Common myeloid progenitor, CD34-positive (primary cell): ENCODE measurements around the gene CLDN1.

Experiments used
- CTCF ChIA-PET: fragments of 350-600 bp; sonication (Branson Sonifier 250); formaldehyde crosslinking; loops from one replicate; lab custom pipeline; 2021; ENCODE audit warnings: antibody characterized with exemption; lab: Charles Lee
- POLR2A ChIA-PET: fragments of 350-600 bp; sonication (Branson Sonifier 250); formaldehyde crosslinking; loops from one replicate; lab custom pipeline; 2021; ENCODE audit warnings: antibody characterized with exemption; lab: Charles Lee
- DNase-seq, 3 donors: peaks; one replicate each; pipeline versions ENCODE4 v3.0.0 to v3.0.0-alpha.2; 2013
- H3K27ac ChIP-seq, 2 experiments: 1 replicate in 1 of 2; 2 replicates in 1 of 2; pipeline ENCODE4 v1.7.0; 2013; ENCODE audit warnings: inconsistent platforms in 2 of 2, low read length in 2 of 2, mild to moderate bottlenecking in 2 of 2, low read depth in 1 of 2, moderate library complexity in 1 of 2; ENCODE audit not compliant: severe bottlenecking in 2 of 2, insufficient read depth in 1 of 2, poor library complexity in 1 of 2
- H3K27me3 ChIP-seq, 5 experiments: replicated peaks in 2 of 5; 1 replicate in 3 of 5; 2 replicates in 2 of 5; pipeline versions ENCODE4 v1.6.1 to v1.7.0; 2013; ENCODE audit warnings: low read length in 4 of 5, mild to moderate bottlenecking in 2 of 5, moderate library complexity in 2 of 5, inconsistent platforms in 1 of 5; ENCODE audit not compliant: insufficient read depth in 5 of 5, control insufficient read depth in 4 of 5
- H3K36me3 ChIP-seq, 4 experiments: 1 replicate in 2 of 4; 2 replicates in 2 of 4; pipeline versions ENCODE4 v1.6.1 to v1.7.0; 2013; ENCODE audit warnings: low read length in 3 of 4, control low read depth in 1 of 4, mild to moderate bottlenecking in 1 of 4; ENCODE audit not compliant: control insufficient read depth in 4 of 4, insufficient read depth in 4 of 4
- H3K4me1 ChIP-seq, 4 experiments: 1 replicate in 3 of 4; 2 replicates in 1 of 4; pipeline versions ENCODE4 v1.6.1 to v1.7.1; 2013; ENCODE audit warnings: low read length in 3 of 4, mild to moderate bottlenecking in 3 of 4, control low read depth in 1 of 4, inconsistent platforms in 1 of 4, moderate library complexity in 1 of 4; ENCODE audit not compliant: control insufficient read depth in 4 of 4, insufficient read depth in 4 of 4; ENCODE audit errors: control extremely low read depth in 1 of 4
- H3K4me3 ChIP-seq, 7 experiments: 1 replicate in 4 of 7; 2 replicates in 3 of 7; pipeline versions ENCODE4 v1.5.1 to v1.7.0; 2013; ENCODE audit warnings: mild to moderate bottlenecking in 7 of 7, low read length in 6 of 7, moderate library complexity in 6 of 7, inconsistent platforms in 2 of 7, low read depth in 2 of 7, control low read depth in 1 of 7; ENCODE audit not compliant: insufficient read depth in 4 of 7, control insufficient read depth in 1 of 7; ENCODE audit errors: extremely low read depth in 1 of 7
- H3K9me3 ChIP-seq, 5 experiments: 1 replicate in 4 of 5; 2 replicates in 1 of 5; pipeline versions ENCODE4 v1.6.1 to v1.7.1; 2013; ENCODE audit warnings: low read length in 4 of 5, mild to moderate bottlenecking in 2 of 5, inconsistent platforms in 1 of 5, low read depth in 1 of 5, moderate library complexity in 1 of 5; ENCODE audit not compliant: control insufficient read depth in 4 of 5, insufficient read depth in 2 of 5; ENCODE audit errors: control extremely low read depth in 1 of 5
- WGBS: methylation state at CpG from one replicate; pipeline ENCODE4 v1.1.5; 2013; ENCODE audit not compliant: insufficient coverage; 5-methylcytosine and 5-hydroxymethylcytosine counted together

CLDN1 gene

GRCh38 chr3:190309414-190309813 lies 12.8 kb downstream of the CLDN1 start:
- Histone ChIP-seq H3K36me3 (no peaks in the 10 kb centered on the region), H3K4me1 (no peaks in the 10 kb centered on the region), H3K4me3 (no peak overlapping the region), H3K27ac (no peak overlapping the region), H3K27me3 (peaks cover 0 to 2% (median 0%) of the 10 kb centered on the region in 5 experiments), H3K9me3 (no peaks in the 10 kb centered on the region)
- WGBS: no CpG with 5 or more reads among the region's 3 CpGs
- no peak for DNase-seq
- POLR2A ChIA-PET: no interaction called here
- CTCF ChIA-PET: interaction anchor here (0.6 kb wide), 1 partner anchor 13 kb away, joined by 3 read pairs; the partner anchor contains the start of gene CLDN1

- CTCF ChIA-PET: no interaction called here
- H3K4me1 ChIP-seq: no peaks in the 10 kb centered on the region
- 100% methylated on average over 3 of the region's 5 CpGs for WGBS
Observed at GRCh38 chr3:190308154-190308553, 14.1 kb downstream of the CLDN1 start.

DNA sequence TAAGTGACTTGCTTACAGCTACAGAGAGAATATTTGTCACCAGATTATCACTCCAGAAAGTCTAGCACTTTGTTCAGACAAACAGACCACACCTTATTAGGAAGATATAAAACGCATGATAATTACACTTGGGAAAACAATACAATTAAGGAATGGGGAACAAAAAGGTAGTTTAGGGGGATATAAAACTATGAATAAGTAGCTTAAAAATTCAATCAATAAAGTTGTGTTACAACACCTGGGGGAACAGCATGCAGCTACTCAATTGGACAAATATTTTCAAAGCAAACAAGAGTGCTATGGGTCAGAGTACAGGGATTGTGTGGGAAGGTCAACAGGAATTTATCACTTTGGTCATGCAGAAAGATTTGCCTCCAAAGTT lies 15.1 kb downstream of the CLDN1 start:
- Histone ChIP-seq H3K27ac (no peak overlapping the region), H3K4me1 (no peaks in the 10 kb centered on the region), H3K36me3 (no peaks in the 10 kb centered on the region), H3K4me3 (no peak overlapping the region), H3K27me3 (peaks cover 0 to 9% (median 2%) of the 10 kb centered on the region in 5 experiments), H3K9me3 (no peaks in the 10 kb centered on the region)
- ChIA-PET POLR2A (no interaction called here), CTCF (no interaction called here)
- DNase-seq: no peak
- no CpG with 5 or more reads among the region's 1 CpG for WGBS

More at GRCh38 chr3:190308154-190308553, 14.1 kb downstream of the CLDN1 start:
- POLR2A ChIA-PET: no interaction called here
- no peak for DNase-seq
- no peak overlapping the region for H3K4me3 ChIP-seq
- no peak overlapping the region for H3K27ac ChIP-seq
- peaks cover 0 to 9% (median 2%) of the 10 kb centered on the region in 5 experiments for H3K27me3 ChIP-seq
- no peaks in the 10 kb centered on the region for H3K9me3 ChIP-seq
- H3K36me3 ChIP-seq: no peaks in the 10 kb centered on the region

DNA sequence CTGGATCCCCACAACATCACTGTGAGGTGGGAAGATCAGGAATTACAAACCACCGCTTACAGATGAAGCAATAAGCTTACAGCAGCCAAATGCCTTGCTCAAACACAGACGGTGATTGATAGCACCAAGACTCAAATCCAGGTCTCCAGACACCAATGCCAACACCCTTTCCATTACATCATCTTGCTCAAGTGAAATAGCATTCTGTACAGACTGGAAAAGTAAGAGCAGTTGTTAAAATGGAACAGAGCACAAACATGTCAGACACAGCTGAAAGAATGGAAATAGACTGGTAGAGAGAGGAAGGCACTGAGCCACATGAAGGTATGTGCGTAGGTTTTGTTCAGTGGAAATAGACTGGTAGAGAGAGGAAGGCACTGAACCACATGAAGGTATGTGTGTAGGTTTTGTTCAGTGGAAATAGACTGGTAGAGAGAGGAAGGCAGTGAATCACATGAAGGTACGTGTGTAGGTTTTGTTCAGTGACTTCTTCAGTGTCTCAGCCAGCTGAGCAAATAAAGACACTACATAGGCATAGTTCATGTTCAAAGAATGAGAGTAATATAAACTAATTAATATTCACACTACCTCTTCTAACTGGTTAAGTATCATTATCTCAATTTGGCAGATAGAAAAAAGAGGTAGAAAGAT lies 15.6 kb downstream of the CLDN1 start:
- CTCF ChIA-PET: interaction anchor here (0.8 kb wide), 1 partner anchor 15 kb away, joined by 3 read pairs; the partner anchor contains the start of gene CLDN1
- WGBS: 100% methylated on average over 3 of the region's 4 CpGs
- H3K4me3 ChIP-seq: no peak overlapping the region
- no peaks in the 10 kb centered on the region for H3K36me3 ChIP-seq
- POLR2A ChIA-PET: no interaction called here
- DNase-seq: no peak
- H3K4me1 ChIP-seq: peaks cover 0 to 3% (median under 1%) of the 10 kb centered on the region in 4 experiments
- peaks cover 0 to 9% (median 2%) of the 10 kb centered on the region in 5 experiments for H3K27me3 ChIP-seq
- H3K9me3 ChIP-seq: no peaks in the 10 kb centered on the region
- no peak overlapping the region for H3K27ac ChIP-seq

GRCh38 chr3:190306026-190306425 lies 16.2 kb downstream of the CLDN1 start:
- WGBS: 82% methylated on average over 3 of the region's 3 CpGs
- CTCF ChIA-PET: interaction anchor here (0.8 kb wide), 1 partner anchor 16 kb away, joined by 3 read pairs; the partner anchor contains the start of gene CLDN1
- POLR2A ChIA-PET: no interaction called here
- no peak overlapping the region for H3K4me3 ChIP-seq
- no peak for DNase-seq
- H3K27ac ChIP-seq: no peak overlapping the region
- no peaks in the 10 kb centered on the region for H3K9me3 ChIP-seq
- peaks cover 0 to 3% (median under 1%) of the 10 kb centered on the region in 4 experiments for H3K4me1 ChIP-seq
- peaks cover 0 to 9% (median 2%) of the 10 kb centered on the region in 5 experiments for H3K27me3 ChIP-seq
- no peaks in the 10 kb centered on the region for H3K36me3 ChIP-seq

DNA sequence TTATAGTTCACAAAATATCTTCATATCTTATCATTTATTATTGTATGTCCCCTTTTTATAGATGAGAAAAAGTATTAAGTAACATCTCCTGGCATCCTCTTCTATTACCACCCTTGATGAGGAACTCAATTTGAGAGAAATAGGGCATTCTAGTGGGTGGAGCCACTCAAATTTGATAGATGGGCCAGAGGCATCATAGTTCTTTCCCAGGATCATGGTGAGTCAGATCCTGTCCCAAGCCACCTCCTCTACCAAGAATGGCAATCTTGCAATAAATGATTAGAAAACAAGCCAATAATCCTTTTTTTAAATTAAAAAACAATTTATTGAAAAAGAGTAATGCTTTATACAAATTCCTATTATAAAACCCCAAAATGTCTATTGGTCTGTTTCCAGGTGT lies 16.8 kb downstream of the CLDN1 start:
- Histone ChIP-seq H3K9me3 (no peaks in the 10 kb centered on the region), H3K27ac (no peak overlapping the region), H3K36me3 (no peaks in the 10 kb centered on the region), H3K4me1 (peaks cover 0 to 3% (median under 1%) of the 10 kb centered on the region in 4 experiments), H3K27me3 (peaks cover 0 to 9% (median 2%) of the 10 kb centered on the region in 5 experiments), H3K4me3 (no peak overlapping the region)
- ChIA-PET CTCF (no interaction called here), POLR2A (no interaction called here)
- DNase-seq: no peak

DNA sequence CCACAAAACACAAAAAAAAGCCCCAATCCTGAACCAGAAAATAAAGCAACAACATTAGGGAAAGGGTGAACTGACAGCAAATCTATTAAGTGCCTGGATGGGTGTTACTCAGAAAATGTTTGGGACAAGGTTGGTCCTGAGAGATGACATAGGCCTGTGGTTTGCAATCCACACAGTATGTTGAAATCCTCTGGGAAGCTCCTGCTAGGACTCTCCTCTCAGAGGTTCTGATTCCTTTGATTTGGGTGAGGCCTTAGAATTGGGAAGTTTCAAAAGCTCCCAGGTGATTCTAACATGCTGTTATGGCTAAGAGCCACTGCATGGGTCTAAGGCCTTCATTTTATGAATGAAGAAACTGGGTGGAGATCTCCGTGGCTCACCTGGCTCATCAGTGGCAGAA lies 18.4 kb downstream of the CLDN1 start:
- H3K27me3 ChIP-seq: peaks cover 0 to 14% (median 6%) of the 10 kb centered on the region in 5 experiments
- no peak for DNase-seq
- H3K36me3 ChIP-seq: no peaks in the 10 kb centered on the region
- H3K4me3 ChIP-seq: no peak overlapping the region
- peaks cover 0 to 3% (median under 1%) of the 10 kb centered on the region in 4 experiments for H3K4me1 ChIP-seq
- CTCF ChIA-PET: interaction anchor here (1.1 to 1.3 kb wide), 2 partner anchors 13 to 76 kb away, joined by 3 to 4 read pairs; no protein-coding TSS in a partner anchor
- H3K9me3 ChIP-seq: no peaks in the 10 kb centered on the region
- POLR2A ChIA-PET: no interaction called here
- H3K27ac ChIP-seq: no peak overlapping the region
- 100% methylated on average over 1 of the region's 1 CpG for WGBS
